IMR-90 (cell line): ENCODE data around the gene MGRN1. TPM values are rescaled to one million over a fixed set of nuclear protein-coding genes. Genes with fewer than 3 reads are reported as not detected.

Experiments used
- ATAC-seq: fragments of 200-7000 bp; cut with Tn5 transposase; 2 replicates; pipeline ENCODE4 v1.9.1; 2020; ENCODE audit warnings: low read depth, mild to moderate bottlenecking, moderate library complexity
- BruUV-seq: library from RNA; stranded (reverse); fragments of 400-500 nt; replicated peaks from 2 replicates; lab custom pipeline; 2021; lab: Mats Ljungman, UMichigan
- CTCF ChIA-PET: fragments of 300-600 bp; formaldehyde crosslinking; extraction: SDS; loops from one replicate; lab custom pipeline; 2021; ENCODE audit warnings: antibody characterized with exemption; lab: Yijun Ruan, JAX
- POLR2A ChIA-PET: fragments of 300-600 bp; sonication (Branson Sonifier 250); formaldehyde crosslinking; loops from one replicate; lab custom pipeline; 2022; ENCODE audit warnings: antibody characterized with exemption; ENCODE audit not compliant: unreplicated experiment; lab: Charles Lee
- DNase-seq: peaks from one replicate; pipeline ENCODE4 v3.0.0; 2013
- H2AFZ ChIP-seq: replicated peaks from 2 replicates; pipeline ENCODE3; 2013; ENCODE audit warnings: low read length, mild to moderate bottlenecking; ENCODE audit not compliant: poor library complexity
- H2AK5ac ChIP-seq: 2 replicates; pipeline ENCODE4 v1.6.1; 2013; ENCODE audit warnings: low read depth, low read length, inconsistent platforms
- H2AK9ac ChIP-seq: replicated peaks from 2 replicates; pipeline ENCODE3; 2013; ENCODE audit warnings: mild to moderate bottlenecking, low read depth, low read length, moderate library complexity; ENCODE audit not compliant: poor library complexity
- H2BK120ac ChIP-seq: 2 replicates; pipeline ENCODE4 v1.6.1; 2013; ENCODE audit warnings: low read depth, low read length, inconsistent platforms
- H2BK15ac ChIP-seq: 3 replicates; pipeline ENCODE4 v1.6.1; 2013; ENCODE audit warnings: low read depth, low read length, inconsistent platforms
- H2BK20ac ChIP-seq: 2 replicates; pipeline ENCODE4 v1.6.1; 2013; ENCODE audit warnings: low read depth, mild to moderate bottlenecking, inconsistent platforms, low read length, moderate library complexity
- H2BK5ac ChIP-seq: 2 replicates; pipeline ENCODE4 v1.6.1; 2013; ENCODE audit warnings: mild to moderate bottlenecking, low read depth, low read length, inconsistent platforms; ENCODE audit not compliant: poor library complexity, severe bottlenecking
- H3K14ac ChIP-seq: replicated peaks from 2 replicates; pipeline ENCODE4 v1.6.1; 2013; ENCODE audit warnings: low read depth, low read length, inconsistent platforms
- H3K18ac ChIP-seq: 2 replicates; pipeline ENCODE4 v1.6.1; 2013; ENCODE audit warnings: low read depth, low read length, control low read depth
- H3K23ac ChIP-seq: 2 replicates; pipeline ENCODE4 v1.6.1; 2013; ENCODE audit warnings: low read depth, low read length, inconsistent platforms
- H3K27ac ChIP-seq: 2 replicates; pipeline ENCODE4 v1.5.1; 2013; ENCODE audit warnings: mild to moderate bottlenecking, control low read depth, low read length; ENCODE audit not compliant: insufficient read depth
- H3K27me3 ChIP-seq: 2 replicates; pipeline ENCODE4 v1.6.1; 2013; ENCODE audit warnings: low read length; ENCODE audit not compliant: control insufficient read depth, insufficient read depth
- H3K36me3 ChIP-seq: 2 replicates; pipeline ENCODE4 v1.6.1; 2013; ENCODE audit warnings: low read length, mixed read lengths; ENCODE audit not compliant: control insufficient read depth, insufficient read depth
- H3K4ac ChIP-seq: 2 replicates; pipeline ENCODE4 v1.6.1; 2013; ENCODE audit warnings: low read depth, low read length, inconsistent platforms
- H3K4me1 ChIP-seq: 2 replicates; pipeline ENCODE4 v1.6.1; 2013; ENCODE audit warnings: low read length, mixed read lengths; ENCODE audit not compliant: control insufficient read depth, insufficient read depth
- H3K4me2 ChIP-seq: 2 replicates; pipeline ENCODE4 v1.6.1; 2013; ENCODE audit warnings: low read depth, mild to moderate bottlenecking, control low read depth, low read length, moderate library complexity
- H3K4me3 ChIP-seq: 2 replicates; pipeline ENCODE4 v1.5.1; 2013; ENCODE audit warnings: low read depth, mild to moderate bottlenecking, control low read depth, low read length, moderate library complexity; ENCODE audit not compliant: insufficient read depth
- H3K56ac ChIP-seq: 2 replicates; pipeline ENCODE4 v1.6.1; 2013; ENCODE audit warnings: low read length, inconsistent platforms; ENCODE audit not compliant: insufficient read depth; ENCODE audit errors: extremely low read depth
- H3K79me1 ChIP-seq, 2 experiments: 2 replicates each; pipeline ENCODE4 v1.6.1; 2013; ENCODE audit warnings: low read length in 2 of 2, inconsistent platforms in 1 of 2, low read depth in 1 of 2
- H3K9ac ChIP-seq: 2 replicates; pipeline ENCODE4 v1.6.1; 2013; ENCODE audit warnings: low read depth, low read length, control low read depth
- H3K9me1 ChIP-seq: 2 replicates; pipeline ENCODE4 v1.6.1; 2013; ENCODE audit warnings: low read length, inconsistent platforms; ENCODE audit not compliant: insufficient read depth
- H3K9me3 ChIP-seq: 2 replicates; pipeline ENCODE4 v1.6.1; 2013; ENCODE audit warnings: low read length; ENCODE audit not compliant: control insufficient read depth, insufficient read depth
- H4K20me1 ChIP-seq: 2 replicates; pipeline ENCODE4 v1.6.1; 2013; ENCODE audit warnings: low read length, inconsistent platforms; ENCODE audit not compliant: insufficient read depth
- H4K5ac ChIP-seq: 2 replicates; pipeline ENCODE4 v1.6.1; 2013; ENCODE audit warnings: mild to moderate bottlenecking, low read depth, low read length, control low read depth
- H4K8ac ChIP-seq, 2 experiments: 2 replicates each; pipeline ENCODE4 v1.6.1; 2013; ENCODE audit warnings: low read depth in 2 of 2, low read length in 2 of 2, control low read depth in 1 of 2, inconsistent platforms in 1 of 2
- H4K91ac ChIP-seq: 2 replicates; pipeline ENCODE4 v1.6.1; 2013; ENCODE audit warnings: low read depth, low read length, inconsistent platforms; ENCODE audit not compliant: insufficient read depth
- CHD1 ChIP-seq: IDR thresholded peaks from 2 replicates; pipeline ENCODE4 v1.6.1; 2012; ENCODE audit warnings: low read depth, low read length, improper control_type of control experiment
- RAD21 ChIP-seq: IDR thresholded peaks from 2 replicates; pipeline ENCODE4 v1.6.1; 2012; ENCODE audit warnings: low read length, improper control_type of control experiment
- WGBS, 2 experiments: methylation state at CpG; one replicate each; pipeline versions ENCODE4 v1.1.5 to v1.1.7; 2013; ENCODE audit warnings: missing lambda C conversion rate in 2 of 2; ENCODE audit not compliant: insufficient read length in 1 of 2; ENCODE audit errors: extremely low coverage in 2 of 2; 5-methylcytosine and 5-hydroxymethylcytosine counted together
- dilution Hi-C: fragments of 300-500 bp; cut with HindIII; formaldehyde crosslinking; loops from one replicate; pipeline ENCODE4 v1.14.3; 2018; ENCODE audit warnings: low sequenced_read_pairs; ENCODE audit not compliant: unreplicated experiment
- in situ Hi-C: fragments of 300-500 bp; cut with MboI; formaldehyde crosslinking; loops from 3 replicates; pipeline ENCODE4 v1.14.3; 2019; ENCODE audit warnings: low sequenced_read_pairs, inconsistent platforms, mixed read lengths
- intact Hi-C: fragments of 100-400 bp; cut with micrococcal nuclease; formaldehyde crosslinking; loops from 2 replicates; pipeline ENCODE4 v1.10.0; 2022
- polyA plus RNA-seq, 3 experiments: library from polyadenylated mRNA; depleted of rRNA; stranded (reverse); fragments of >200 nt; gene quantifications; 2 replicates each; pipeline ENCODE4 v1.2.3, GENCODE V29; 2012; ENCODE audit warnings: low replicate concordance in 1 of 3
- total RNA-seq: library from RNA; depleted of rRNA; stranded (reverse); fragments of >200 nt; gene quantifications from 2 replicates; pipeline ENCODE4 v1.2.3, GENCODE V29; 2012

Gene MGRN1
- total and polyA plus RNA-seq, 2 of the 4 experiments (the other 2 are of a cell fraction): 11.7 to 32.7 TPM

- Histone ChIP-seq H3K9me3 (no peaks in the 10 kb centered on the region), H4K91ac (no peak overlapping the region), H4K20me1 (peaks cover 6% of the 10 kb centered on the region; the same call in 1 of the 2 replicates), H3K27ac (no peak overlapping the region), H3K36me3 (peaks cover 43% of the 10 kb centered on the region), H2AK5ac (no peak overlapping the region), H3K4me1 (no peaks in the 10 kb centered on the region), H2BK5ac (no peak overlapping the region), H3K18ac (no peak overlapping the region), H3K56ac (no peak overlapping the region), H3K27me3 (no peaks in the 10 kb centered on the region), H3K9ac (no peak overlapping the region), H2BK15ac (no peak overlapping the region), H4K8ac (no peak overlapping the region), H2BK20ac (no peak overlapping the region), H2BK120ac (no peak overlapping the region), H4K5ac (no peak overlapping the region), H2AFZ (no peak overlapping the region), H3K4me3 (no peak overlapping the region), H3K4me2 (no peak overlapping the region), H3K4ac (no peak overlapping the region), H3K79me1 (peaks cover 0 to 15% of the 10 kb centered on the region in 2 experiments; a peak in 2 of 4 replicates), H3K23ac (no peak overlapping the region), H2AK9ac (no peak overlapping the region), H3K14ac (no peak overlapping the region), H3K9me1 (peaks cover 3% of the 10 kb centered on the region; the same call in 1 of the 2 replicates)
- CTCF ChIA-PET: no interaction called here
- POLR2A ChIA-PET: no interaction called here
- dilution Hi-C loops: no loop called here
- no TSS peak for BruUV-seq
- in situ Hi-C loops: no loop called here
- intact Hi-C loops: no loop called here
- DNase-seq: no peak
- no peak for TF ChIP-seq CHD1
- no peak for TF ChIP-seq RAD21
- no peak for ATAC-seq
- WGBS, 2 experiments: 100% methylated on average over 6 of the region's 14 CpGs; no CpG with 5 or more reads in 1 of the 2 experiments
Measured at GRCh38 chr16:4704913-4705312, 80.3 kb downstream of the MGRN1 start.
